ENCODE measurements around the gene PLG.
"Not testable (repeated sequence)": the region's sequence is repeated elsewhere in the genome, so short reads cannot be mapped to it uniquely, and the experiment has no call there.

Gene PLG

GRCh38 chr6:160708993-160709392 is 6.9 kb downstream of the PLG start:
- not testable (repeated sequence) for DNase-seq

GRCh38 chr6:160714731-160715316 is 12.8 kb downstream of the PLG start:
- no peak for DNase-seq

GRCh38 chr6:160730911-160731310 is 28.9 kb downstream of the PLG start:
- no peak for DNase-seq

GRCh38 chr6:160733050-160733646 is 31.1 kb downstream of the PLG start:
- peak; percentile 2 for DNase-seq

GRCh38 chr6:160734627-160735026 is 32.6 kb downstream of the PLG start:
- DNase-seq = no peak

GRCh38 chr6:160735523-160735922 is 33.5 kb downstream of the PLG start:
- DNase-seq = no peak

GRCh38 chr6:160737934-160738333 is 35.9 kb downstream of the PLG start:
- no peak for DNase-seq

- DNase-seq = no peak
Measured at GRCh38 chr6:160739955-160740354, 37.9 kb downstream of the PLG start.

GRCh38 chr6:160741012-160741411 is 39.0 kb downstream of the PLG start:
- not testable (repeated sequence) for DNase-seq

GRCh38 chr6:160742090-160742489 is 40.0 kb downstream of the PLG start:
- no peak for DNase-seq

- DNase-seq = no peak
Measured at GRCh38 chr6:160750276-160750689, 48.2 kb downstream of the PLG start.

- DNase-seq = not testable (repeated sequence)
Measured at GRCh38 chr6:160753211-160753610, 51.2 kb downstream of the PLG start.

- no peak for DNase-seq
Measured at GRCh38 chr6:160755165-160755564, 53.1 kb downstream of the PLG start.

GRCh38 chr6:160756021-160756420 is 54.0 kb downstream of the PLG start:
- no peak for DNase-seq

GRCh38 chr6:160756871-160757270 is 54.8 kb downstream of the PLG start:
- DNase-seq = no peak

- DNase-seq = no peak
Measured at GRCh38 chr6:160764847-160765246, 62.8 kb downstream of the PLG start.

GRCh38 chr6:160765412-160765811 is 63.4 kb downstream of the PLG start:
- DNase-seq = no peak

- DNase-seq = no peak
Measured at GRCh38 chr6:160766657-160766988, 64.6 kb downstream of the PLG start.

GRCh38 chr6:160766989-160767646 is 65.1 kb downstream of the PLG start:
- peak; percentile 29 for DNase-seq

GRCh38 chr6:160767647-160768019 is 65.6 kb downstream of the PLG start:
- DNase-seq = no peak

GRCh38 chr6:160768101-160768500 is 66.1 kb downstream of the PLG start:
- no peak for DNase-seq

- DNase-seq = no peak
Measured at GRCh38 chr6:160774399-160774798, 72.4 kb downstream of the PLG start.

GRCh38 chr6:160775792-160776580 is 73.9 kb downstream of the PLG start:
- no peak for DNase-seq

- DNase-seq = not testable (repeated sequence)
Measured at GRCh38 chr6:160779095-160779494, 77.1 kb downstream of the PLG start.
